Measurements from ENCODE around the gene ARHGEF28.

The ARHGEF28 gene

DNA sequence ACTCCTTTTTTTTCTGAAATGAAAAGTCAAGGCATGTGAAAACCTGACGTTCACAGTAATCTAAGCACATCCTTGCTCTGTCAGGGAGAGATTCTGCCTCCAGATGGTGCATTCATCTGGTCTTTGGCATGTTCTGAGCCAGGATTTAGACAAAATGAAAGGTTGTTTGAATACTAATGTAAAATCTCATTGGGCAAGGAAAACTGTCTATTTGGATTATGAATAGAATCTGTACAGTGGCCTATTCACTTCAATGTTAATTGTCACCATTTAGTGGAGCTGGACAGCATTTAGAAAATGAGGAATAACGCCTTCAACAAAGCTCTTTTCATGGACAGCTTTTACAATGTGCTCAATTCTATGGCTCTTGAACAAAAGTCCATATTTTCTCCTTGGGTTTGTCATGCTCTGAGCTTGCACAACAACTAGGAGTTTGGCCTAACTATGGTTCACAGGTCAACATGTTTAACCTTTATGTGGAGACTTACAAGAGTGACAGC is 28.9 kb downstream of the ARHGEF28 start:
- DNase-seq, result no peak

DNA sequence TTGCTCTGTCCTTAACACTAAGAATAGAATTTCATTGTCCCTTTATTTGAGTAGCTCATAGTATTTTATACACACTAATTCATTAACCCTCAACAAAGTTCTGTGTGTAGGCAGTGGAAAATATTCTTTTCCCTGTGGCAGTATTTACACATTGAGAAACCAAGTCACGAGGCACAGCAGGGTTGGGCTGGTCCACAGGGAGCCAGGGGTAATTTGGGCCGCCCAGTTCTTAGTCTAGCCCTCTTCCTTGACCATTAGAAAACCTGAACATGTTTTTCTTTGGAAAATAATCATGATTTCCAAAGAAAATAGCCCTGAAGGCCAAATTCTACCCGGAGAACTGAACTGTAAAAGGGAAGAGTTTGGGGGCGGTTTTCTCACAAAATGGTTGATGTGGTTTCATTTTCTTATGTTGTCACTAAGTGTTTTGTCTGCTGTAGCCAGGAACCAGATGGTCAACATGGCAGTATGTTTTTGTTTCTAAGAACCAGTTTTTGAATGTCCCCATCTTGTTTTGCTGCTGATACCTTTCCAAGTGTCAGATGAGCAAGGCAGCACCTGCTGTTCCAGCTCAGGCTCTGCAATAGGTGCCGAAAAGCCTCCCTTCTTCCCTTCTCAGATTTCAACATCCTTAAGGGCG is 29.6 kb downstream of the ARHGEF28 start:
- no peak for DNase-seq

DNA sequence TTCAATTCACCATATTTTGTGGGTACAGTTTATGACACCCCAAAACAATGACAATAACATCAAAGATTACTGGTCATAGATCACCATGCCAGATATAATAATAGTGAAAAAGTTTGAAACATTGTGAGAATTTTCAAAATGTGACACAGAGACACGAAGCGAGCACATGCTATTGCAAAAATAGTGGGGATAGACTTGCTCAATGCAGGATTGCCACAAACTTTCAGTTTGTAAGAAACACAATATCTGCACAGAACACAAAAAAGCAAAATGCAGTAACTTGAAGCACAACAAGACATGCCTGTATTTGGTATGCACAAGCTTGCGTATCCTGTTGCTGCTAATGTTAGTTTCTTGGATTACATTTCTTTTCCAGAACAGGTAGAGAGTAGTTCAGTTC is 35.8 kb downstream of the ARHGEF28 start:
- DNase-seq, result no peak

DNA sequence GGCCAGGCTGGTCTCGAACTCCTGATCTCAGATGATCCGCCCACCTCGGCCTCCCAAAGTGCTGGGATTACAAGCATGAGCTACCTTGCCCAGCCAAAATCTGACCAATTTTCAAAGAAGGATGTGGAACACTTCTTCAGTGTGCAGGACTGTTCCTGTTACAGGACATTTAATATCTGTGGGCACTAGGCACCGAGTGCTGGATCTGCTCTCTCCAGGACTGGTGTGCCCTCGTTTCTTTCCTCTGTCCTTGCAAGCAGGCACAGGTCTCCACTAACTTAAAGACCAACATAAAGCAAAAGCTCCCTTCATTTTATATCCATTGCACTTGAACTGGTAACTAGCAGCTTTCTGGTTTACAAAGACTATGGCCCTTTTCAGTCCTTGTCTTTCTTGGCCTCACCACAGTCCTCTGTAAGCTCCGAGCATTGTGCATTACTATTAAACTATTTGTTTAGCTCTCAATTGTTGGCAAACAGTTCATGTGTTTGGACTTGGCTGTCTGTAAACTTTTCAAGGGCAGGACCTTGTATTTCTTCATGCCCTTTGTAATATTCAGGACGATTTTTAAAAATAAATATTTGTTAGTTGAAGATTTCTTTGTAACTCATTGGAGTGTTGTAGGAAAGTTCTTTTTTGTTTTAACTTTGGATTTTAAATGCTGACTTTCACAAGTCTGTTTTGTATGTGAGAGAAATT is 37.3 kb downstream of the ARHGEF28 start:
- no peak for DNase-seq

DNA sequence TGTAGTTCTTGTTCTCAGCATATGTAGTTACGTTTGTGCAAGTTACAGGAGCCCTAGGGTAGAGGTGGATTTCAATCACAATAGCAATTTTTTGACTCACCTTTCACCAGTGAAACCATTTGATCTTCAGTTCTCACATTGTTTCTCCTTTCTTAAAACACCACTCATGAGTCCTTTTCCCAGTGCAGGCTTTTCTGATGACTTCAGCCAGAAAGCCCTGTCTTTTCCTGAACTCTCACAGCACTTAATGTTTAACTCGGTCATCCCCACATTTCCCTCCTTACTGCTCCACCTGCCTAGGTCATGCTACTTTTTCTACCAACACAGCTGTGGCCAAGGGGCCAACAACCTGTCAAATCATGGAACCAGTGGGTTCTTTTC is 37.9 kb downstream of the ARHGEF28 start:
- no peak for DNase-seq

DNA sequence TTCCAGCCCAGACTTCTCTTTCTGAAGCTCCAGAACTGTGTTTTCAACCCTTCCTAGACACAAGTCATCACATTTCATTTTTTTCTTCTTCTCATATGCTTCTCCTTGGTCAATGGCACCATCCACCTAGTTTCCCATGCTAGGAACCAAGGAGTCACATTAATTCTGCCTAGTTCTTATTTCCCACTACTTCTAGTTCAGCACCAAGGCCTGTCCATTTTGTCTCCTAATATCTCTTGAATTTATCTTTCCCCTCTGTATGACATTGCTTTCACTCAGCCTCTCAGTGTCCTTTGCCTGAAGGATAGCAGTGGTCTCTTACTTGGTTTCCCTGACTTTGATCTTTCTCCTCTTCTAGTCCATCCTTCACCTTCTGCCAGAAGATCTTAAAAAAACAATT is 38.8 kb downstream of the ARHGEF28 start:
- DNase-seq, result no peak

DNA sequence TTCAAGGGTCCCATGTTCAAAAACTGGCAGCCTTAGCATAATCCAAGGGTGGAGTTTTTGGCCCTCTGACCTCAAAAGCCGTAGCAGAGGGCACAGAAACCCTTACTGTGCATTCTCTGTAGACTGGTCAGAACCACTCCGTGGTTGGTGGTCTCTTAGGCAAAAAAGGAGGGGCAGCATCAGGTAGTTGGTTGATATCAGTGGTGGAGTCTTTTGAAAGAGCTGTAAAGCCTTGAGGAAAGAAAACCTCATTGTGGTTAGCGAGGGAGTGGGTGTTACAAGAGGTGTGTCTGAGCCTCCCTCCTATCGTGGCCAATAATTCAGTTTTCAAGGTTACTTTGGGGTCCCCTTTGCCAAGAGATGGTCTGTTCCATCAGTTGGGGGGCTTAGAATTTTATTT is 40.9 kb downstream of the ARHGEF28 start:
- DNase-seq, result no peak

DNA sequence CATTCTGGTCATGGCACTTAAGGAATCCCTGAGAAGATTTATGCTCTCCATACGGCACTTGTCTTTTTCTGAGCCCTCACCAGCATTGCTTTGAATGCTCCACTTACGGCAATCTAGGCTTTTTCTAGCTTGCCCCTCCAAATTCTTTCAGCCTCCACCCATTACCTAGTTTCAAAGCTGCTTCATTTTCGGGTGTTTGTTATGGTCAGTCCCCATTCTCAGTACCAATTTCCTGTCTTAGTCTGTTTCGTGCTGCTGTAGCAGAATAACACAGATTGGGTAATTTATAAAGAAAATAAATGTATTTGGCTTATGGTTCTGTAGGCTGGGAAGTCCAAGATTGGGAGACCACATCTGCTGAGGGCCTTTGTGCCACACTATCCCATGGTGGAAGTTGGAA is 42.0 kb downstream of the ARHGEF28 start:
- no peak for DNase-seq

DNA sequence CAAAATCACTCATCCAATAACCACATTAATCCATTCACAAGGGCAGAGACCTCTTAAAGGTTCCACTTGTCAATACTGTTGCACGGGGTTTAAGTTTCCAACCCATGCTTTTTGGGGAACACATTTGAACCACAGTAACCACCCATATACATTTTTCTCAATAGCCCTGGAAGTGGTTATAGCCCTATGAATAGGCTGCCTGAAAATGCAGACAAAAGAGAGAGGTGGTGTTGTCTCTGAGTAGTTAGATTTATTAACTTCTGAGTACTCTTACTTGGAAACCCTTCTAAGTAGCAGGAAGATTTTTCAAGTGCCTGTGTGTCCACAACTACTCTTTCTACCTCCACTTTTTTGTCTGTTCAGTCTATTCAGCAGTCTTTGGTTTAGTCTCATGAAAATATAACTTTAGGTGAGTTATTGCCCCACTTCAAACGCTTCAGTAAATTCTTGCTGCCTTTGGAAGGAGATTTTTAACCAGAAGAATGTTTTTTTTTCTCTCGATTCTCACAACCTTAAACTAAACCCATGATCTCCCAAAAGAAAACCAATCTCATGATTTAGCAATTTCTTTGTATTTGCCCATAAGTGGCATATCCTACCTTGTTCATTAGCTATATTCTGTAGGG is 42.6 kb downstream of the ARHGEF28 start:
- DNase-seq, result no peak

DNA sequence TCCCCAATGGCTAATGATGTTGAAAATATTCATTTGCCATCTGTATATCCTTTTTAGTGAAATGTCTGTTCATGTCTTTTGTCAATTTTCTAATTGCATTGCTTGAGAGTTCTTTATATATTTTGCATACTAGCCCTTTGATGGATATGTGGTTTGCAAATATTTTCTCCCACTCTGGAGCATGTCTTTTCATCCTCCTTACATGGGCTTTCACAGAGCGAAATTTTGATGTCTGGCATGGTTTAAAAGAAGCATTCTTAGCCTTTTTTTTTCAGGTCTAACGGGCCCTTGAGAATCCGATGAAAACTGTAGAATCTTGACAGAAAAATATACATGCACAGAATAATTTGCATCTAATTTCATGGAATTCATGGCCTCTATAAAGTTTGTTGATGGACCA is 44.7 kb downstream of the ARHGEF28 start:
- DNase-seq, result no peak

DNA sequence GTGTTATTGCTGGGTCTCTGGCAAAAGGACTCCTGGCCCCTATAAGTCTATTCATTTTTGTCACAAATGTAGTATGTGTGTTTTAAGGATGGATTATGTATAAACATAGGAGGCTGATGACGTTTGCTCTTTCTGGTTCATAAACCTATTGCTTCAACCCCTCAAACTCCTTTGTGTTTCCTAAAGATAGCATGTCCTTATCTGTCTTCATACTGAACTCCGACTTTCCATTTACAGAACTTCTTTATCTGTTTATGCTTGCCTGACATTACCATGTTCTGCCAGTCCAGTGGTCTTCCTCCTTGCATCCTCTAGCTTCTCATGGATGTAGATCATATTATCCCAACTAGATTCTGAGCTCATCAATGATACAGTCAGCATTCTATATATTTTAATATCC is 46.1 kb downstream of the ARHGEF28 start:
- no peak for DNase-seq

DNA sequence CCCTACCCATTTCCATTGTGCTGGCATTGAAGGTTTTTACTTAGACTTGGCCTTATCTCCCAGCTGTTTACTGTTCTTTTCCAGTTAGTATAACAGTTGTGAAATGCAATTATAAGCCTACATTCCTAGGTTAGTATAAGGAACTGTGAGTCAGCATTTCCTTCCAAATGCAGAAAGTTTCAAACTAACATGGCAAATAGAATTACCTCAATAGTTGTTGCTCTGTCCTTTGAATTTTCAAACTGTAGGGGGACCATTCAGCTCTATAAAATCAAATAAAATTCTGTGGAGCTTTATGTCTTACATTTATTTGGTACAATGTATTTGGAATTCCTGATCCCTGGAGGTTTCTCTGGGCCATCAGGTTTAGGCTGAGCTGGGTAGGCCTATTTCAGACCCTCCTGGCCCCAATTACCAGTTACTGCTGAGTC is 47.2 kb downstream of the ARHGEF28 start:
- no peak for DNase-seq

DNA sequence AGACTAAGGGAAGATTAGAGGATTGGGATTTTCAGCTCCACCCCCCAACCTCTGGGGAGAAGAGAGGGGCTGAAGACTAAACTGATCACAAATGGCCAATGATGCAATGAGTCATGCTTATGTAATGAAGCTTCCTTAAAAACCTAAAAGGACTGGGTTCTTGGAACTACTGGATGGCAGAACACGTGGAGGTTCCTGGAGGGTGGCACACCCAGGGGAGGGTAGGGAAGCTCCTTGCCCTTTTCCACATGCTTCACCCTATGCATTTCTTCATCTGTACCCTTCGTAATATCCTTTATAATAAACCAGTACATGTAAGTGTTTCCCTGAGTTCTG is 48.6 kb downstream of the ARHGEF28 start:
- DNase-seq, result no peak

DNA sequence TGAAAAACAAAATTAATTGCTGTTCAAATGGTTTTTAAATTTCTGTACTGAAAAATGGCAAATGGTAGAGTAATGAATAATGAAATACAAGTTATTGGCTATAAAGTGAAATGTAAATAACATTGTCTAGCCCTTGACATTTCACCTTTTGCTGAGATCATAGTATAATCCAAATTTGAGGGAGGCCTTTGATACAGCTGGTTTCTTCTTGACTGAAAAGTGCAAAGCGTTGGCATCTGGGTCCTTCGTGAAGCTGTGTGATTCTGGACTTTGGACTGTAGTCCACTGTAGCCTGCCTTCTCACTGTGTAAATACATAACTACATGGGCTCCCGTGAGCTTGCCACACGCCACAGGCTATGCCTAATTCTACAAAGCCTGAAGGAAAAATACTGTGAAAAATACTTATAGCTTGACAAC is 52.3 kb downstream of the ARHGEF28 start:
- DNase-seq, result no peak

DNA sequence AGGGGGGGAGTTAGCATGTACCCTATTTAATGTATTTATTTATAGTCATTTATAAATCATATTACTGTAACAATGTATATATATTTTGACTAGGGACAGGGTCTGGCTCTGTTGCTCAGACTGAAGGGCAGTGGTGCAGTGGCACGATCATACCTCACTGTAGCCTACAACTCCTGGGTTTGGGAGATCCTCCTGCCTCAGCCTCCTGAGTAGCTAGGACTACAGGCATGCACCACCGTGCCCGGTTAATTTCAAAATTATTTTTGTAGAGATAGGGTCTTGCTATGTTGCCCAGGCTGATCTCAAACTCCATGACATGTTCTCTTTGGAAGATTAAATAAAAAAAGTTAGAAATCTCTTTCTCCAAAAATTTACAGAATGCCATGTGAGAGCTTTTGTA is 52.8 kb downstream of the ARHGEF28 start:
- no peak for DNase-seq

DNA sequence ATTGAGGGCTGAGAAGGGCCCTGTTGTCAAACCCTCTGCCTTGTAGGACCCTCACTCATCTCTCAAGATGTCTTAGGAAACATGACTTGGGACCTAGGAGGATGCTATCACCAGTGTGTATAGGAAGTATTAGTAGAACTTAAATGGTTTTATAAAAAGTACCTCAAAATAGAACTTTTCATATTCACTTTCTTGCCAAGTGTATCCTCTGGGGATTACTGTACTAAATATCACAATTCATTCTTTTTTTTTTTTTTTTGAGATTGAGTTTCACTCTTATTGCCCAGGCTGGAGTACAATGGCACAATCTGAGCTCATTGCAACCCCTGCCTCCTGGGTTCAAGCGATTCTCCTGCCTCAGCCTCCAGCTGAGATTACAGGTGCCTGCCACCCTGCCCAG is 56.2 kb downstream of the ARHGEF28 start:
- DNase-seq, result no peak

DNA sequence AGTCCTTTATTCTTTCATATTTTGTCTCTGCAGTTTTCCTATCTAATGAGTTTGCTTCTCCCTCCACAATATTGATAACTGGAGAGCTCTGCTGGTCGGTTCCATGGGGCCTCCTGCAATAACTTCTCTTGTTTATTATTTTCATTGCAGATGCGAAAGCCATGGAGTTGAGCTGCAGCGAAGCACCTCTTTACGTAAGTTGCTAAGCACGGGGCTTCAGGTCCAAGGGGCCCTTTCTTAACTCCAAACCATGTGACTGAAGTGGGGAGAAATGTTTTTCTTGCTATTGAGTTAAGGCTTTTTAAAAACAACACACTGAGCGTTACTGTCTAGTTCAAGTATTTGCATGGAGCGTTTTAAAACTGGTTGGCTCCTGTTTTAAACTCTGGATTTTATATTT is 58.7 kb downstream of the ARHGEF28 start:
- DNase-seq, result no peak

DNA sequence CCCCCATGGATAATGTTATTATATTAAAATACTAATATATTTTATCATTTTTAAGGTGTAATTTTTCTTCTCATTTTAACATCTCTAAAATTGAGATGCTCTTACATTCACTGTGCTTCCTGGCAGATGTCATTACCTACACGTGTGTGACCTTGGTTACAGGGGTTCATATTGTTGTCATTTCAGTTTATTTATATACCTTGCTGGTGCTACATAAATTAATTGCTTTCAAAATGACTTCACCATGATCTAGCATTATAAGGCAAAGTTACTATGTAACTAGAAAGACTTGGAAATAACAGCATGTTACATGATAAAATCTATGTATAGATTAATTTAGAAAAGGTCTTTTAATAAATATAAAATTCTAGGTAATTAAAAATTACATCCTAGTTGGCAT is 60.9 kb downstream of the ARHGEF28 start:
- DNase-seq, result no peak

DNA sequence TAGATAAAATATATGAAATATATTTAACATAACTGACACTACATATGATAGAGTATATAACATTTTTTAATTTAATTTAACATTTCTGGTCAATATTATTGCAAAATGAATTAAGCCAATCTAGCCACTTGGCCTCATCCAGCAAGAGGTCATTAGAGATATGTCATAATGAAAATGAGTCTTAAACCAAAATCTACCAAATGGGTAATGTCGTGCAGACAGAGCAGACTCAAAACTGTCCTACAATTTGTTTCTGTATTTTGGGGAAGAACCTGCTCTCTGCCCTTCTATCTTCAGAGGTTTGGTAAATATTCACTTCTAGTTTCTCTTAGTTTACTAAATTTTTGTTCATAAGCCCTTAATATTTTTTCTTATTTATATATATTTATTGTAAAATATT is 61.4 kb downstream of the ARHGEF28 start:
- no peak for DNase-seq

DNA sequence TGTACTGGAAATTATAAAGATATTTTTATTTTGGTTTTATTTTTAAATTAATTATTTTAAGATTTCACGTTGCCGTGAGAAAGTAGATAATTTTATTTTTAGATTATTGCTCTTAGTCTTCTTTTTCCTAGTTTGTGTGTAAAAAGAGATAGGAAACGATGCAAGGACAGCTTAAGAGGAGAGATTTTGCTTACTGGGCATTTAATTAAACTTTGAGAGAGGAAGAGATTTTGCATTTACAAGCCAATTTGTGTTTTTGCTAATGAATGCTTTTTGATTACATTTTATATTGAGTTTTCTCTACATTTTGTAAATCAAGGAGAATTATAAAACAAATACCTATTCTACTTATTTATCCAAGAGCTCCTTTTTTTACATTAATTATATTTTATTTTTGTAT is 64.0 kb downstream of the ARHGEF28 start:
- DNase-seq, result no peak

DNA sequence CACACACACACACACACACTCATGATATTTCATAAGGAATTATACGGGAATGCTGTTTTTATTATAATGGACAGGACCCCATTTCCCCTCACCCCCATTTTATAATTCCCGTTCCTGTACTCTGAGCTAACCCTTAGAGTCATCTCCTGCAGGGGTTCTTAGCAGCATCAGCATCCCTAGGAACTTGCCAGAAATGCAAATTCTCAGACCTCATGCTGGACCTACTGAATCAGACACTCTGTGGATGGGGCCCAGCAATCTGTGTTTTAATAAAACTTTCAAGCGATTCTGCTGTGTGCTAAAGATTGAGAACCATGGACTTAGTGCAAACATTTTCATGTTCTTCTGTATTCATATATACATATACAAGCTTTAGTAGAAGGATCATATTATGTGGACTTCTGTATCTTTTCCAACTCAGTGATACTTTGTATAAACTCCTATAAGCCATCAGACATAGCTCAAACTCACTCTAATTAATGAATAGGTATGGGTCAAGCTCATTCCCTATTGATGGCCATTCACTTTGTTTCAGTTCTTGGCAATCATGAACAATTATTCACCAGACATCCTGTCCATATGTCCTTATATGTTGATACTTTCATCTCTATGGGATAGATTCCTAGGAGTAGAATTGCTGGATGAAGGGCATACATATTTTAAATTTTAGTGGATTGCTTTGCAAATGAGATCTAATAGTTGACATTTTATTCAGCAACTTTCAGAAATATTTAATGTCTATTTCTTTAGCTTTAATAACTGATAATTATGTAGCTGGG is 65.5 kb downstream of the ARHGEF28 start:
- DNase-seq, result no peak

DNA sequence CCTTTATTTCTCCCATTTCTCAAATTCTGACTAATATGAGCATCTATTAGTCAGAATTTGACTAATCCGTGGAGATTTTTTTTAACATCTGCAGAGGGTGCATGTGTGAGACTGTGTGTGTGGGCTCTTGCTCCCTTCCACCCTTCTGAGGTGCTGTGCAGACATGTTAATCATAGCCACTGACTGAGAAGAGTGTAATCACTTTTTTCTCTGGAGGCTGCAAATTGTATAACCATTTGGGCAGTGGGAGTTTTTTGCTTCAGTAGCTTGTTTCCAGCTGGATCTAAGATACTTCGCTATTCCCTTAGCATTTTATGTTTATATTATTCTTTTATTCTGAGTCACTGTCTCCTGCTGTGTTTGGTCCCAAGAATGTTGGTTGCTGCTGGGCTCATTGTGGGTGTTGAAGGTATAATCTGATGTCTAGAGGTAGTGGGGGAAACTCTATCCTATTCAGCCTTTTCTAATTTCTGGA is 66.2 kb downstream of the ARHGEF28 start:
- no peak for DNase-seq

DNA sequence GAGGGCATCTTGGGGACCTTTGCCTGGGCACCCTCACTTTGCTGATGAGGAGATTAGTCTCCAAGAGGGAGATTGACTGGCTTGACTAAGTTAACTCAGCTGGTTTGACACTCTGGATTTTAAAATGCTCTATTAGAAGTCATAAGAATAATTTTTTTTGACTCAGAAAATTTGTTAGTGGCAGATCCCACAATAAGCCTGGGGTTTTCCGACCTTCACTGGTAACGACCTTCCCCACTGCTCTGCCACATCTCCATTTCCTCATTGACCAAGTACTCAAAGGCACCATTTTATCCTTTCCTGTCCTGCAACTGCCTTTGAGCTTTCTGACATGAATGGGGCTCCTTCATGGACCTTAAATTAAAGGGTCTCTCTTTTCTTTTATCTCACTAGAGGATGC is 67.0 kb downstream of the ARHGEF28 start:
- DNase-seq, result no peak

All from DMS153 (cell line).